Measurements from ENCODE around the gene EFHD1. TPM values are rescaled to one million over a fixed set of nuclear protein-coding genes. Genes with fewer than 3 reads are reported as not detected.

EFHD1 gene
- total RNA-seq (2022) (0.27 and 0.47 TPM in 2 replicates), Bru-seq, nascent RNA (percentile 15 among the genes with signal in this experiment), BruChase-seq, experiment 1, labeled RNA remaining after a 6-hour chase (percentile 28 among the genes with signal in this experiment), BruChase-seq, experiment 2, labeled RNA remaining after a 2-hour chase (percentile 21 among the genes with signal in this experiment)
- long read RNA-seq, result 0 reads

DNA sequence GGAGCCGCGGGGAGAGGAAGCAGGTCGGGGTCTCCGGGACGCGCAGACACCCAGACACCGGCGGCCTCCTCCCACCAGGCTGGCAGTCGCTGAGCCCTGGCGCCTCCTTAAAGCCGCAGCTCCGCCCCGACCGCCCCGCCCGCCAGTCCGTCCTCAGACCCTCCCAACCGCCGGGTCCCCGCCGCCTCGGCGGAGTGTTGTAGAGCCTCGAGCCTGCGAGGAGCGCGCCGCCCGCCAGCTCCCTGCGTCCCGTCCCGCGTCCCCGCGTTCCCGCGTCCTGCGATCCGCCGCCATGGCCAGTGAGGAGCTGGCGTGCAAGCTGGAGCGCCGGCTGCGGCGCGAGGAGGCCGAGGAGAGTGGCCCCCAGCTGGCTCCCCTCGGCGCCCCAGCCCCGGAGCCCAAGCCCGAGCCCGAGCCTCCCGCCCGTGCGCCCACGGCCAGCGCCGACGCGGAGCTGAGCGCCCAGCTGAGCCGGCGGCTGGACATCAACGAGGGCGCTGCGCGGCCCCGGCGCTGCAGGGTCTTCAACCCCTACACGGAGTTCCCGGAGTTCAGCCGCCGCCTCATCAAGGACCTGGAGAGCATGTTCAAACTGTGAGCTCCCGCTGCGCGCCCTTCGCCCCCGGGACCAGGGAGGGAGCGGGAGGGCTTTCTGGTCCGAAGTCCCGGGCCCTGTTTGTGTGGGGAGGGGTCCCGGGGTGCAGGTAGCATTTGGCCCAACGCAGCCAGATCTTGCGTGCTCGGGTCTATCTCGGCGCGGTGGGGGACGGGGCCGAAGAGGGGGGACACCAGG, at the start of gene EFHD1:
EFHD1 (plus strand) TSS at position 192 of the 793 bp plus-strand sequence; CDS start at position 293, 101 bp downstream.
- intact Hi-C loops (cut with micrococcal nuclease; ENCODE audit: unreplicated experiment), result no loop called here
- DNase-seq, result peak; percentile 59
- no TSS peak for BruUV-seq (replicated peaks)
- Mint-ChIP-seq H3K36me3 (ENCODE audit: insufficient read depth, unreplicated experiment) (peaks cover 9% of the 10 kb centered on the region), H3K4me1 (ENCODE audit: low read depth, unreplicated experiment) (peaks cover 8% of the 10 kb centered on the region), H3K27ac (ENCODE audit: unreplicated experiment) (peak within 1 kb of the TSS; percentile 46), H3K4me3 (ENCODE audit: low read depth, unreplicated experiment) (peak within 1 kb of the TSS; percentile 63), H3K9me3 (ENCODE audit: low read depth, unreplicated experiment) (no peaks in the 10 kb centered on the region), H3K27me3 (ENCODE audit: unreplicated experiment) (peaks cover 12% of the 10 kb centered on the region)
- TF ChIP-seq, protein P1, sequence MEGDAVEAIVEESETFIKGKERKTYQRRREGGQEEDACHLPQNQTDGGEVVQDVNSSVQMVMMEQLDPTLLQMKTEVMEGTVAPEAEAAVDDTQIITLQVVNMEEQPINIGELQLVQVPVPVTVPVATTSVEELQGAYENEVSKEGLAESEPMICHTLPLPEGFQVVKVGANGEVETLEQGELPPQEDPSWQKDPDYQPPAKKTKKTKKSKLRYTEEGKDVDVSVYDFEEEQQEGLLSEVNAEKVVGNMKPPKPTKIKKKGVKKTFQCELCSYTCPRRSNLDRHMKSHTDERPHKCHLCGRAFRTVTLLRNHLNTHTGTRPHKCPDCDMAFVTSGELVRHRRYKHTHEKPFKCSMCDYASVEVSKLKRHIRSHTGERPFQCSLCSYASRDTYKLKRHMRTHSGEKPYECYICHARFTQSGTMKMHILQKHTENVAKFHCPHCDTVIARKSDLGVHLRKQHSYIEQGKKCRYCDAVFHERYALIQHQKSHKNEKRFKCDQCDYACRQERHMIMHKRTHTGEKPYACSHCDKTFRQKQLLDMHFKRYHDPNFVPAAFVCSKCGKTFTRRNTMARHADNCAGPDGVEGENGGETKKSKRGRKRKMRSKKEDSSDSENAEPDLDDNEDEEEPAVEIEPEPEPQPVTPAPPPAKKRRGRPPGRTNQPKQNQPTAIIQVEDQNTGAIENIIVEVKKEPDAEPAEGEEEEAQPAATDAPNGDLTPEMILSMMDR (IDR thresholded peaks at IDR 0.05; ENCODE audit: unreplicated experiment), result no peak
- CTCF ChIA-PET, result no interaction called here

GRCh38 chr2:232584238-232584637, 49.2 kb upstream of the EFHD1 start:
- no peak overlapping the region for H3K4me3 Mint-ChIP-seq (ENCODE audit: low read depth, unreplicated experiment)
- no peaks in the 10 kb centered on the region for H3K27me3 Mint-ChIP-seq (ENCODE audit: unreplicated experiment)
- no peaks in the 10 kb centered on the region for H3K9me3 Mint-ChIP-seq (ENCODE audit: low read depth, unreplicated experiment)
- peaks cover 5% of the 10 kb centered on the region for H3K36me3 Mint-ChIP-seq (ENCODE audit: insufficient read depth, unreplicated experiment)
- CTCF ChIA-PET, result interaction anchor here (1.4 kb wide), 1 partner anchor 9 kb away, joined by 4 read pairs; no protein-coding TSS in a partner anchor
- DNase-seq, result no peak
- TF ChIP-seq, protein P1 (IDR thresholded peaks at IDR 0.05; ENCODE audit: unreplicated experiment), result no peak
- H3K4me1 Mint-ChIP-seq (ENCODE audit: low read depth, unreplicated experiment), result peaks cover 33% of the 10 kb centered on the region
- BruUV-seq (replicated peaks), result no TSS peak
- intact Hi-C loops (cut with micrococcal nuclease; ENCODE audit: unreplicated experiment), result no loop called here
- no peak overlapping the region for H3K27ac Mint-ChIP-seq (ENCODE audit: unreplicated experiment)

DNA sequence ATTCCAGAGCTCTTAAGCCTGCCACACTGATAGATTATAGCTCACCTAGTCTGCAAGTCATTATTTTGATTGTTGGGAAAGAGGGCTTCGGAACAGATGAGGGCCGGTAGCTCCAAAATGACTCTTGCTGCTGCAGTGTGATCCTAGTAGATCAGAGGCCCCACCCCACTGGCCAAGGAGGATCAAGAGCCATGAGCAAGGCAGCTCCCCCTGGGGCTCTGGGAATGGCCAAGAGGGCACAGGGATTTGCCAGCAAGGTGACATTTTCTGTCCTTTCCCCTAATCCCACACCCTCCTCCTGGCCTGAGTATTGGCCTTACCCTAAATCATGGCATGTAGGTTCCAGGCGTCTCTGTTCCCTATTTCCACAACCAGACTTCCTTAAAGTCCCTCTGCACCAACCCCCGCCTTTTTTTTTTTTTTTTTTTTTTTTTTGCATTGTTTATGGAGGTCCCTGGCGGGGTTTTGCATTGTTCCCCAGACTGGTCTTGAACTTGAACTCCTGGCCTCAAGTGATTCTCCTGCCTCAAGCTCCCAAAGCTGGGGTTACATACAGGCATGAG, 46.4 kb upstream of the EFHD1 start:
- H3K4me1 Mint-ChIP-seq (ENCODE audit: low read depth, unreplicated experiment), result peaks cover 12% of the 10 kb centered on the region
- CTCF ChIA-PET, result interaction anchor here (0.6 kb wide), 1 partner anchor 461 kb away, joined by 5 read pairs; no protein-coding TSS in a partner anchor
- H3K27me3 Mint-ChIP-seq (ENCODE audit: unreplicated experiment), result no peaks in the 10 kb centered on the region
- H3K36me3 Mint-ChIP-seq (ENCODE audit: insufficient read depth, unreplicated experiment), result peaks cover 5% of the 10 kb centered on the region
- H3K9me3 Mint-ChIP-seq (ENCODE audit: low read depth, unreplicated experiment), result no peaks in the 10 kb centered on the region
- no peak overlapping the region for H3K4me3 Mint-ChIP-seq (ENCODE audit: low read depth, unreplicated experiment)
- no TSS peak for BruUV-seq (replicated peaks)
- TF ChIP-seq, protein P1 (IDR thresholded peaks at IDR 0.05; ENCODE audit: unreplicated experiment), result no peak
- no peak overlapping the region for H3K27ac Mint-ChIP-seq (ENCODE audit: unreplicated experiment)
- no peak for DNase-seq
- intact Hi-C loops (cut with micrococcal nuclease; ENCODE audit: unreplicated experiment), result no loop called here

GRCh38 chr2:232587512-232587911, 45.9 kb upstream of the EFHD1 start:
- H3K4me1 Mint-ChIP-seq (ENCODE audit: low read depth, unreplicated experiment), result peaks cover 14% of the 10 kb centered on the region
- no peak overlapping the region for H3K4me3 Mint-ChIP-seq (ENCODE audit: low read depth, unreplicated experiment)
- peaks cover under 1% of the 10 kb centered on the region for H3K36me3 Mint-ChIP-seq (ENCODE audit: insufficient read depth, unreplicated experiment)
- intact Hi-C loops (cut with micrococcal nuclease; ENCODE audit: unreplicated experiment), result no loop called here
- CTCF ChIA-PET, result interaction anchor here (0.6 kb wide), 1 partner anchor 461 kb away, joined by 5 read pairs; no protein-coding TSS in a partner anchor
- TF ChIP-seq, protein P1 (IDR thresholded peaks at IDR 0.05; ENCODE audit: unreplicated experiment), result no peak
- H3K27me3 Mint-ChIP-seq (ENCODE audit: unreplicated experiment), result no peaks in the 10 kb centered on the region
- no peak overlapping the region for H3K27ac Mint-ChIP-seq (ENCODE audit: unreplicated experiment)
- no TSS peak for BruUV-seq (replicated peaks)
- no peak for DNase-seq
- H3K9me3 Mint-ChIP-seq (ENCODE audit: low read depth, unreplicated experiment), result no peaks in the 10 kb centered on the region
